Measurements from ENCODE around the gene NLRP3. TPM values are rescaled to one million over a fixed set of nuclear protein-coding genes. Genes with fewer than 3 reads are reported as not detected.
"Not testable (repeated sequence)": the region's sequence is repeated elsewhere in the genome, so short reads cannot be mapped to it uniquely, and the experiment has no call there.

Gene NLRP3
- total and polyA plus RNA-seq, 2 experiments from 2014 or later: 0.28 to 0.76 TPM

GRCh38 chr1:247368490-247369145 lies 47.4 kb upstream of the NLRP3 start:
- H3K36me3 ChIP-seq (ENCODE audit: low read depth): no peaks in the 10 kb centered on the region
- 51 to 58% methylated on average over 7 of the region's 7 CpGs for WGBS, 2 experiments (ENCODE audit: low coverage in 1 of 2, low lambda C conversion rate in 2 of 2, missing lambda C conversion rate in 2 of 2)
- H3K4me3 ChIP-seq: no peak overlapping the region
- H3K9me3 ChIP-seq (ENCODE audit: low read depth): no peaks in the 10 kb centered on the region
- in situ Hi-C loops (cut with MboI): no loop called here
- H3K9me2 ChIP-seq (ENCODE audit: insufficient read depth): no peaks in the 10 kb centered on the region
- H2AFZ ChIP-seq: no peak overlapping the region
- H3K27ac ChIP-seq: no peak overlapping the region
- TF ChIP-seq EZH2 (IDR thresholded peaks at IDR 0.05; ENCODE audit: insufficient read depth, poor library complexity, severe bottlenecking) (no peak), EZH2phosphoT487 (IDR thresholded peaks at IDR 0.05; ENCODE audit: insufficient read depth, low read depth) (no peak)
- H3K9ac ChIP-seq: no peak overlapping the region
- 0 out of 2 replicates have a peak, but pooled peaks cover 11% of the 10 kb centered on the region for H3K4me1 ChIP-seq (ENCODE audit: insufficient read depth)
- no peaks in the 10 kb centered on the region for H3K79me2 ChIP-seq (ENCODE audit: insufficient read depth)
- H4K20me1 ChIP-seq (ENCODE audit: insufficient read depth): no peaks in the 10 kb centered on the region
- no peak for DNase-seq
- no peaks in the 10 kb centered on the region for H3K27me3 ChIP-seq (replicated peaks; ENCODE audit: insufficient read depth)
- no peaks in the 10 kb centered on the region for H3F3A ChIP-seq (ENCODE audit: insufficient read depth)
- no peak overlapping the region for H3K4me2 ChIP-seq (ENCODE audit: unreplicated experiment)

- H2AFZ ChIP-seq: peak overlapping the region; percentile 50; the same call in 1 of the 2 replicates
- in situ Hi-C loops (cut with MboI): no loop called here
- peak; percentile 59 for DNase-seq
Measured at GRCh38 chr1:247370786-247371732, 44.9 kb upstream of the NLRP3 start.

DNA sequence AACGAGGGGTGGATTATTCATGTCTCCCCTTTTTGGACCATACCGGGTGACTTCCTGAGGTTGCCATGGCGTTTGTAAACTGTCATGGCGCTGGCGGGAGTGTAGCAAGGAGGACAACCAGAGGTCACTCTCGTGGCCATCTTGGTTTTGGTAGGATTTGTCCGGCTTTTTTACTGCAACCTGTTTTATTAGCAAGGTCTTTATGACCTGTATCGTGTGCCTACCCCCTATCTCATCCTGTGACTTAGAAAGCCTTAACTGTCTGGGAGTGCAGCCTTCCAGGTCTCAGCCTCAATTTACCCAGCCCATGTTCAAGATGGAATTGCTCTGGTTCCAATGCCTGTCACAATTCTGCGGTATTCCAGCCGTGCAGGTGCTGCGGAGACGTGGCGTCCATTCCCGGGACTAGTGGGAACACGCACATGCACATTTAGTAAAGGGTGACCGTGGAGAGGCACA lies 44.1 kb upstream of the NLRP3 start:
- H4K20me1 ChIP-seq (ENCODE audit: insufficient read depth): no peaks in the 10 kb centered on the region
- 81% methylated on average over 16 of the region's 16 CpGs for WGBS, 2 experiments (ENCODE audit: low coverage in 1 of 2, low lambda C conversion rate in 2 of 2, missing lambda C conversion rate in 2 of 2)
- in situ Hi-C loops (cut with MboI): no loop called here

More at GRCh38 chr1:247370786-247371732, 44.9 kb upstream of the NLRP3 start:
- Histone ChIP-seq H3F3A (ENCODE audit: insufficient read depth) (no peaks in the 10 kb centered on the region), H3K9ac (no peak overlapping the region), H3K4me3 (no peak overlapping the region), H3K9me3 (ENCODE audit: low read depth) (no peaks in the 10 kb centered on the region), H3K27me3 (replicated peaks; ENCODE audit: insufficient read depth) (no peaks in the 10 kb centered on the region), H4K20me1 (ENCODE audit: insufficient read depth) (no peaks in the 10 kb centered on the region), H3K4me1 (ENCODE audit: insufficient read depth) (0 out of 2 replicates have a peak, but pooled peaks cover 11% of the 10 kb centered on the region), H3K9me2 (ENCODE audit: insufficient read depth) (no peaks in the 10 kb centered on the region), H3K4me2 (ENCODE audit: unreplicated experiment) (no peak overlapping the region), H3K36me3 (ENCODE audit: low read depth) (no peaks in the 10 kb centered on the region), H3K79me2 (ENCODE audit: insufficient read depth) (no peaks in the 10 kb centered on the region), H3K27ac (no peak overlapping the region)
- TF ChIP-seq EZH2phosphoT487 (IDR thresholded peaks at IDR 0.05; ENCODE audit: insufficient read depth, low read depth): no peak
- TF ChIP-seq EZH2 (IDR thresholded peaks at IDR 0.05; ENCODE audit: insufficient read depth, poor library complexity, severe bottlenecking): no peak
- 63% methylated on average over 16 of the region's 16 CpGs for WGBS, 2 experiments (ENCODE audit: low coverage in 1 of 2, low lambda C conversion rate in 2 of 2, missing lambda C conversion rate in 2 of 2)

DNA sequence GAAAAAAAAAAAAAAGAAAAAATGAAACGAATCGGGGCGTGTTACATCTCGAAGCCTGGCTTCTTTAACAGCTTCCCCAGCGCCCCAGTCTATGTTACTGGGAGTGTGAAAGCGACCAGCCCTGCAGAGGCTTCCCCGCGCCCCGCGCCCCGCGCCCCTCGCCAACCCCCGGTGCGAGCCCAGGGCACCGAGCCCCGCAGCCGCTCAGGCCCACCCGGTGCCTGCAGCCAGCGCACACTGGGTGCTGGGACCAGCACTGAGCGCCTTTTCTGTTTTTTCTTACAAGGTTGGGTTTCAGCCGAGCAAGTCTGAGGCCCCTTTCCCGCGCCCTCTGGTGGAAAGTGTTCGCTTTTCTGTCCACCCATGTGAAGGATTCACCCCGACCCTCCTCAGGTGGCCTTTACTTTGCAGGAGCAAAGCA lies 42.2 kb upstream of the NLRP3 start:
- Histone ChIP-seq H3K4me2 (ENCODE audit: unreplicated experiment) (peak overlapping the region; percentile 50), H3F3A (ENCODE audit: insufficient read depth) (no peaks in the 10 kb centered on the region), H3K27ac (no peak overlapping the region), H3K79me2 (ENCODE audit: insufficient read depth) (no peaks in the 10 kb centered on the region), H3K4me3 (peak overlapping the region; percentile 65), H3K36me3 (ENCODE audit: low read depth) (no peaks in the 10 kb centered on the region), H3K9me2 (ENCODE audit: insufficient read depth) (no peaks in the 10 kb centered on the region), H2AFZ (peak overlapping the region; percentile 63), H3K4me1 (ENCODE audit: insufficient read depth) (0 out of 2 replicates have a peak, but pooled peaks cover 5% of the 10 kb centered on the region), H3K9ac (no peak overlapping the region), H3K9me3 (ENCODE audit: low read depth) (no peaks in the 10 kb centered on the region), H4K20me1 (ENCODE audit: insufficient read depth) (no peaks in the 10 kb centered on the region), H3K27me3 (replicated peaks; ENCODE audit: insufficient read depth) (no peaks in the 10 kb centered on the region)
- in situ Hi-C loops (cut with MboI): no loop called here
- TF ChIP-seq EZH2 (IDR thresholded peaks at IDR 0.05; ENCODE audit: insufficient read depth, poor library complexity, severe bottlenecking) (no peak), EZH2phosphoT487 (IDR thresholded peaks at IDR 0.05; ENCODE audit: insufficient read depth, low read depth) (no peak)
- WGBS, 2 experiments (ENCODE audit: low coverage in 1 of 2, low lambda C conversion rate in 2 of 2, missing lambda C conversion rate in 2 of 2): 2 to 8% methylated on average over 24 of the region's 26 CpGs
- DNase-seq: peak; percentile 81

More for the DNA sequence above, 44.1 kb upstream of the NLRP3 start:
- Histone ChIP-seq H3K27ac (no peak overlapping the region), H3K4me1 (ENCODE audit: insufficient read depth) (0 out of 2 replicates have a peak, but pooled peaks cover 11% of the 10 kb centered on the region), H3K9ac (no peak overlapping the region), H3K79me2 (ENCODE audit: insufficient read depth) (no peaks in the 10 kb centered on the region), H3K27me3 (replicated peaks; ENCODE audit: insufficient read depth) (no peaks in the 10 kb centered on the region), H3K4me3 (no peak overlapping the region), H3K9me3 (ENCODE audit: low read depth) (no peaks in the 10 kb centered on the region), H2AFZ (no peak overlapping the region), H3K9me2 (ENCODE audit: insufficient read depth) (no peaks in the 10 kb centered on the region), H3K4me2 (ENCODE audit: unreplicated experiment) (no peak overlapping the region), H3K36me3 (ENCODE audit: low read depth) (no peaks in the 10 kb centered on the region), H3F3A (ENCODE audit: insufficient read depth) (no peaks in the 10 kb centered on the region)
- no peak for DNase-seq
- TF ChIP-seq EZH2phosphoT487 (IDR thresholded peaks at IDR 0.05; ENCODE audit: insufficient read depth, low read depth) (no peak), EZH2 (IDR thresholded peaks at IDR 0.05; ENCODE audit: insufficient read depth, poor library complexity, severe bottlenecking) (no peak)

DNA sequence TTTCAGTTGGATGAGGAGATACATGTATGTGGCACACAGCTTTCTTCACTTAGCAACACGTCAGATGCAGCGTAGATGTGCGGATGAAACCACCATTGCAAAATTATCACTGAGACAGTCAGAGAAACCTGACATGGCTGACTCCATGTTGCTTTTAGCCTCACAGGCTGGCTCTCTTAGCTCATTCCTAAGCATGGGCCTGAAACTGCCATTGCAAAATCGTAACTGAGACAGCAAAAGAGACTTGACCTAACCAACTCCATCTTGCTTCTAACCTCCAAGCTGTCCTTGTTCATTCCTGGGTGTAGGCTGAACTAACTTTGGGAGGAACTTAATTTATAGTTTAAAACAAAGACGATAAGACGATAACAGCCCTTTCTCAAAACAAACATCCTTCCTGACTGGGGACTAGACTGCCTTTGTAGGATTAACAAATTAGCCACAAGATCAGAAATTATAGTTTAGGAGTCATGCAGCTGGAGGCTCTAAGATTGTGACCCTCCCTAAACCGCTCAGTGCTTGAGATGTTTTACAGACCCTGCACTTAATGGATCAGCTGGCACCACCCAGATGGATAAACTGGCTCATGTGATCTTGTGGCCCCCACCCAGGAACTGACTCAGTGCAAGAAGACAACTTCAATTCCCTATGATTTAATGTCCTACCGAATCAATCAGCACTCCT lies 41.2 kb upstream of the NLRP3 start:
- H3K9me3 ChIP-seq (ENCODE audit: low read depth); H3K27ac ChIP-seq; H3K9ac ChIP-seq; H3K27me3 ChIP-seq (replicated peaks; ENCODE audit: insufficient read depth); in situ Hi-C loops (cut with MboI); H3K4me3 ChIP-seq; H3F3A ChIP-seq (ENCODE audit: insufficient read depth); DNase-seq; H3K79me2 ChIP-seq (ENCODE audit: insufficient read depth); H4K20me1 ChIP-seq (ENCODE audit: insufficient read depth); H3K4me1 ChIP-seq (ENCODE audit: insufficient read depth); H3K36me3 ChIP-seq (ENCODE audit: low read depth); H2AFZ ChIP-seq; H3K9me2 ChIP-seq (ENCODE audit: insufficient read depth); H3K4me2 ChIP-seq (ENCODE audit: unreplicated experiment): not testable (repeated sequence)
- WGBS, 2 experiments (ENCODE audit: low coverage in 1 of 2, low lambda C conversion rate in 2 of 2, missing lambda C conversion rate in 2 of 2): 49 to 52% methylated on average over 8 of the region's 8 CpGs
